Gastrocnemius medialis (tissue), 4 donors: ENCODE measurements around the gene ADAM23.

ENCODE experiments used
- CTCF ChIP-seq, 5 experiments: fragments of 450-650 bp in 3 of 5; fragments of 200-600 bp in 2 of 5; sonication (generic) in 2 of 5; IDR thresholded peaks in 4 of 5; conservative IDR thresholded peaks in 1 of 5; 1 replicate in 4 of 5; 2 replicates in 1 of 5; pipeline ENCODE4 v1.5.1; 2016 to 2019; ENCODE audit warnings: antibody characterized with exemption in 5 of 5, mild to moderate bottlenecking in 3 of 5, moderate library complexity in 3 of 5
- POLR2A ChIP-seq, 2 donors: fragments of 450-650 bp; IDR thresholded peaks; one replicate each; pipeline ENCODE4 v1.6.1; 2017; ENCODE audit warnings: antibody characterized with exemption in 2 of 2, mild to moderate bottlenecking in 2 of 2, moderate library complexity in 2 of 2

- no peak for TF ChIP-seq POLR2A (IDR thresholded peaks at IDR 0.05)
- TF ChIP-seq CTCF (IDR thresholded peaks at IDR 0.05 in 4 of 5, conservative IDR thresholded peaks at IDR 0.05 in 1 of 5), result no peak
Observed at GRCh38 chr2:206481056-206481455, 37.7 kb downstream of the ADAM23 start.
